Fibroblast of lung (primary cell): Measurements from ENCODE around the gene FGD2. TPM values are rescaled to one million over a fixed set of nuclear protein-coding genes. Genes with fewer than 3 reads are reported as not detected.

Source experiments
- DNase-seq, 2 donors: peaks; one replicate each; pipeline versions ENCODE4 v3.0.0 to v3.0.0-alpha.2; 2010; ENCODE audit warnings: low read depth in 2 of 2
- H2AFZ ChIP-seq: 2 replicates; pipeline ENCODE4 v1.5.1; 2012; ENCODE audit warnings: low read length, control low read depth, inconsistent platforms
- H3K27ac ChIP-seq: 2 replicates; pipeline ENCODE4 v1.5.1; 2011; ENCODE audit warnings: low read length, control low read depth; ENCODE audit not compliant: insufficient read depth
- H3K27me3 ChIP-seq: 2 replicates; pipeline ENCODE4 v1.5.1; 2011; ENCODE audit warnings: mild to moderate bottlenecking, low read length; ENCODE audit not compliant: control insufficient read depth, insufficient read depth
- H3K36me3 ChIP-seq: 2 replicates; pipeline ENCODE4 v1.5.1; 2011; ENCODE audit warnings: low read length; ENCODE audit not compliant: control insufficient read depth, insufficient read depth
- H3K4me1 ChIP-seq: 2 replicates; pipeline ENCODE4 v1.5.1; 2011; ENCODE audit warnings: low read length; ENCODE audit not compliant: control insufficient read depth, insufficient read depth; ENCODE audit errors: extremely low read depth
- H3K4me2 ChIP-seq: 2 replicates; pipeline ENCODE4 v1.5.1; 2011; ENCODE audit warnings: low read length, control low read depth; ENCODE audit not compliant: insufficient read depth; ENCODE audit errors: extremely low read depth
- H3K4me3 ChIP-seq, 4 experiments: fragments of 200-600 bp in 1 of 4; sonication (generic) in 1 of 4; replicated peaks in 1 of 4; 2 replicates each; pipeline ENCODE4 v1.5.1; 2011 to 2016; ENCODE audit warnings: low read length in 4 of 4, low read depth in 3 of 4, mild to moderate bottlenecking in 3 of 4, control low read depth in 2 of 4, inconsistent platforms in 1 of 4, mixed read lengths in 1 of 4; ENCODE audit not compliant: insufficient read depth in 1 of 4; ENCODE audit errors: control extremely low read depth in 1 of 4
- H3K79me2 ChIP-seq: 2 replicates; pipeline ENCODE4 v1.5.1; 2012; ENCODE audit warnings: mild to moderate bottlenecking, low read length, inconsistent platforms; ENCODE audit not compliant: control insufficient read depth, insufficient read depth
- H3K9ac ChIP-seq: 2 replicates; pipeline ENCODE4 v1.5.1; 2011; ENCODE audit warnings: mild to moderate bottlenecking, low read length, control low read depth; ENCODE audit not compliant: insufficient read depth
- H3K9me3 ChIP-seq: 2 replicates; pipeline ENCODE4 v1.5.1; 2012; ENCODE audit warnings: low read depth, low read length; ENCODE audit not compliant: control insufficient read depth, insufficient read depth
- H4K20me1 ChIP-seq: 2 replicates; pipeline ENCODE4 v1.5.1; 2011; ENCODE audit warnings: low read length; ENCODE audit not compliant: control insufficient read depth, insufficient read depth; ENCODE audit errors: extremely low read depth
- CTCF ChIP-seq, 2 donors: IDR thresholded peaks in 1 of 2; conservative IDR thresholded peaks in 1 of 2; 1 replicate in 1 of 2; 2 replicates in 1 of 2; pipeline ENCODE4 v1.5.1; 2011 to 2012; ENCODE audit warnings: low read length in 2 of 2, control low read depth in 1 of 2, inconsistent platforms in 1 of 2, low read depth in 1 of 2, mild to moderate bottlenecking in 1 of 2
- EZH2 ChIP-seq: IDR thresholded peaks from 2 replicates; pipeline ENCODE4 v1.5.1; 2012; ENCODE audit warnings: low read length, control low read depth, mild to moderate bottlenecking; ENCODE audit errors: missing control alignments
- polyA plus RNA-seq, 2 donors: library from polyadenylated mRNA; depleted of rRNA in 1 of 2; stranded (reverse) in 1 of 2; unstranded in 1 of 2; fragments of >200 nt; gene quantifications; 2 replicates each; pipeline ENCODE4 v1.2.1, GENCODE V29; 2011 to 2012; ENCODE audit warnings: missing spikeins in 1 of 2
- total RNA-seq: library from RNA; depleted of rRNA; stranded (reverse); fragments of >200 nt; gene quantifications from 2 replicates; pipeline ENCODE4 v1.2.1, GENCODE V29; 2014

FGD2 gene
- total and polyA plus RNA-seq, 2 donors (not counting 1 experiment from before 2014, with no cell fraction given): not detected

- Histone ChIP-seq H3K36me3 (no peaks in the 10 kb centered on the region), H3K9me3 (no peaks in the 10 kb centered on the region), H3K27me3 (peaks cover 2% of the 10 kb centered on the region), H3K79me2 (no peaks in the 10 kb centered on the region), H3K4me1 (peaks cover 6% of the 10 kb centered on the region), H3K27ac (no peak overlapping the region), H3K9ac (no peak overlapping the region), H3K4me3 (no peak overlapping the region), H3K4me2 (no peak overlapping the region), H2AFZ (no peak overlapping the region), H4K20me1 (no peaks in the 10 kb centered on the region)
- DNase-seq: no peak
- no peak for TF ChIP-seq EZH2
Measured at GRCh38 chr6:37072526-37072925, 67.1 kb downstream of the FGD2 start.

GRCh38 chr6:37074053-37074827 lies 68.8 kb downstream of the FGD2 start:
- Histone ChIP-seq H3K4me1 (peaks cover 9% of the 10 kb centered on the region), H3K4me2 (no peak overlapping the region), H2AFZ (no peak overlapping the region), H3K79me2 (no peaks in the 10 kb centered on the region), H3K27me3 (peaks cover 2% of the 10 kb centered on the region), H3K4me3 (no peak overlapping the region), H4K20me1 (no peaks in the 10 kb centered on the region), H3K36me3 (no peaks in the 10 kb centered on the region), H3K27ac (no peak overlapping the region), H3K9ac (no peak overlapping the region), H3K9me3 (no peaks in the 10 kb centered on the region)
- DNase-seq: peak; percentile 55 to 64
- TF ChIP-seq CTCF (conservative IDR thresholded peaks at IDR 0.05 in 1 of 2, IDR thresholded peaks at IDR 0.05 in 1 of 2; ENCODE audit: low read depth in 1 of 2, low read length in 2 of 2): no peak
- TF ChIP-seq EZH2: no peak

DNA sequence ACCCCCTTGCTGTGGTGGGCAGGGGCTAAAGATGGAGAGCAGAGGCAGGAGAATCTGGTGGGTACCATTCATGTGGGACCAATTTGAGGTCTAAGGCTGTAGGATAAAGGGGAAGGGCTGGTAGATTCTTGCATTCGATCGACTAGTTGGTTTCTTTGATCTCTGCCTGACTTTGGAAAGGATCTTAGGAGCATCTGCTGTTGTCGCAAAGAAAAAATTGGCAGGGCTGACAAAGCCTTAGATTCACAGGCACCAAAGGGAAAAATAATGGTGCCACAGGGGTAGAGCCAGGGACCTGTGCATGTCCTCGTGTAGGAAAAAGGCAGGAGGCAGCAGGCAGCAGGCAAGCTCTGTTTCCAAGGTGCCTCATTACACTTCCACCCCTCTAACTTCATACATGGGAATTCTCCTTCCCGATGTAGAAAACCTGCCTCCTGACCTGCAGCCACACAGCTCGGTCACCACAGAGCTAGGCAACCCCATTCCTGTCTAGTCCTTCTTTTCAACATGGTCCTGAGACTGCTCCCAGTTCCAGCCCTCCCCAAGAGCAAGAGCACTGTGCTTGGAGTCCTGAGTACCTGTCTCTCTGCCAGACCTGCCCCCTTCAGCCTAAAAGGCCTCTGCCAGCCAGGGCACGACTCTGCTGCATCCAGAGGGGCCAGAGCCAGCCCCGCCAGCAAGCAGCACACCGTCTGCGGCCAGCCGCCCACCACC lies 71.9 kb downstream of the FGD2 start:
- H3K4me3 ChIP-seq: peak overlapping the region in 1 of 4 experiments; percentile 5
- peaks cover 2% of the 10 kb centered on the region for H3K27me3 ChIP-seq
- no peak overlapping the region for H2AFZ ChIP-seq
- TF ChIP-seq CTCF (conservative IDR thresholded peaks at IDR 0.05 in 1 of 2, IDR thresholded peaks at IDR 0.05 in 1 of 2; ENCODE audit: low read depth in 1 of 2, low read length in 2 of 2): no peak
- no peak for TF ChIP-seq EZH2
- H4K20me1 ChIP-seq: no peaks in the 10 kb centered on the region
- H3K79me2 ChIP-seq: no peaks in the 10 kb centered on the region
- H3K4me1 ChIP-seq: peaks cover 9% of the 10 kb centered on the region
- H3K36me3 ChIP-seq: no peaks in the 10 kb centered on the region
- no peaks in the 10 kb centered on the region for H3K9me3 ChIP-seq
- H3K27ac ChIP-seq: peak overlapping the region; percentile 46
- peak overlapping the region; percentile 86 for H3K4me2 ChIP-seq
- DNase-seq: peak in 1 of 2 donors; percentile 37
- peak overlapping the region; percentile 45 for H3K9ac ChIP-seq
